DMS153 (cell line): ENCODE measurements around the gene ESF1.

Experiments
- DNase-seq: peaks from one replicate; lab custom pipeline; 2025; lab: John Stamatoyannopoulos, UW

Gene ESF1, protein sequence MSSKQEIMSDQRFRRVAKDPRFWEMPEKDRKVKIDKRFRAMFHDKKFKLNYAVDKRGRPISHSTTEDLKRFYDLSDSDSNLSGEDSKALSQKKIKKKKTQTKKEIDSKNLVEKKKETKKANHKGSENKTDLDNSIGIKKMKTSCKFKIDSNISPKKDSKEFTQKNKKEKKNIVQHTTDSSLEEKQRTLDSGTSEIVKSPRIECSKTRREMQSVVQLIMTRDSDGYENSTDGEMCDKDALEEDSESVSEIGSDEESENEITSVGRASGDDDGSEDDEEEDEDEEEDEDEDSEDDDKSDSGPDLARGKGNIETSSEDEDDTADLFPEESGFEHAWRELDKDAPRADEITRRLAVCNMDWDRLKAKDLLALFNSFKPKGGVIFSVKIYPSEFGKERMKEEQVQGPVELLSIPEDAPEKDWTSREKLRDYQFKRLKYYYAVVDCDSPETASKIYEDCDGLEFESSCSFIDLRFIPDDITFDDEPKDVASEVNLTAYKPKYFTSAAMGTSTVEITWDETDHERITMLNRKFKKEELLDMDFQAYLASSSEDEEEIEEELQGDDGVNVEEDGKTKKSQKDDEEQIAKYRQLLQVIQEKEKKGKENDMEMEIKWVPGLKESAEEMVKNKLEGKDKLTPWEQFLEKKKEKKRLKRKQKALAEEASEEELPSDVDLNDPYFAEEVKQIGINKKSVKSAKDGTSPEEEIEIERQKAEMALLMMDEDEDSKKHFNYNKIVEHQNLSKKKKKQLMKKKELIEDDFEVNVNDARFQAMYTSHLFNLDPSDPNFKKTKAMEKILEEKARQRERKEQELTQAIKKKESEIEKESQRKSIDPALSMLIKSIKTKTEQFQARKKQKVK

DNA sequence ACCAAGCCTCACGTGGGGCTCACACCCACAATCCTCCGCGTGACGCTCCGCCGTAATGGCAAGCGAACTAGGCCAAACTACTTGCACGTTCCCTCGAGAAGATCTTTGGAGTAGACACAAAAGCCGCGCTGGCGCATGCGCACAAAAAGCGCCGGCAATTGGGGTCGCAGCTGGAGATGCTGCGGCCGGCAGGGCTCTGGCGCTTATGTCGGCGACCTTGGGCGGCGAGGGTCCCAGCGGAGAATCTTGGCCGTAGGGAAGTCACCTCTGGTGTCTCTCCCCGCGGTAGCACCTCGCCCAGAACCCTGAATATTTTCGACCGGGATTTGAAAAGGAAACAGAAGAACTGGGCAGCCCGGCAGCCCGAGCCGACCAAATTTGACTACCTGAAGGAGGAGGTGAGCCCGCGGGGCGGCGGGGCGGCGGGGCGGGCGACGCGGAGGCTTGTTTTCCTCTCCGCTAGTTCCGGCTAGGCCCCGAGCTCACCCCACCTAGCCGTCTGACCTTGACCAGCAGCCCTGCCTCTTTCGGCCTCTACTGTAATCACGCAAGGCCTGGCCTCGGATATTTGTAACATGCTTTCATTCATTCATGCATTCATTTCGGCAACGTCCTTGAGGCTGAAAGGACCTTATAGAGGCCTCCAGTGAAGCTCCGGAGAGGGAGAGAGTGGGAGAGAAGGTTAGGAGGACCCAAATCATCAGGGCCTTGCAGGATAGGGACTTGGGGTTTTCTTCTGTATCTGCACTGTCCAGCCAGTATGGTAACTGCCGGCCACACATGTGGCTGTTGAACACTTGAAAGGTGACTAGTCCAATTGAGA lies at the start of gene ESF1, which contains the start of gene NDUFAF5:
Gene ESF1 (minus strand): TSS at position 27 of the 823 bp plus-strand sequence. CDS start 1,779 bp downstream, outside the sequence.
Gene NDUFAF5 (plus strand): TSS at position 136 of the 823 bp plus-strand sequence. CDS start 41 bp downstream, at position 177.
- DNase-seq = peak; percentile 88

DNA sequence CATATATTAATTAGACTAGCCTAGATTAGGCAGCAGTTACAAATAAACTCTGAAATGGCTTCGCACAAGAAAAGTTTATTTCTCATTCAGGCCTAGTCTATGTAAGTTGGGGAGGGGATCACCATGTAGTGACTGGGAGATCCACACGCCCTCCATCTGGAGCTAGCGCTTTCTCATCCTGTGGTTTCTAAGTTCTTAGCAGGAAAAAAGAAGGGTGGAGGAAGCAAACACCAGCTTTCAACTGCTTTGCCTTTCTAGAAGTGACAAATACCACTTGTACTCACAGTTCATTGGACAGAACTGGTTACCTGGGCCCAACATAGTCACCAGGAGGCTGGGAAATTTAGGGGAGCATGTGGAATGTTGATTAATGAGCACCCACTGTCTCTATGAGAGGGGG lies 46.8 kb upstream of the ESF1 start:
- DNase-seq = no peak

DNA sequence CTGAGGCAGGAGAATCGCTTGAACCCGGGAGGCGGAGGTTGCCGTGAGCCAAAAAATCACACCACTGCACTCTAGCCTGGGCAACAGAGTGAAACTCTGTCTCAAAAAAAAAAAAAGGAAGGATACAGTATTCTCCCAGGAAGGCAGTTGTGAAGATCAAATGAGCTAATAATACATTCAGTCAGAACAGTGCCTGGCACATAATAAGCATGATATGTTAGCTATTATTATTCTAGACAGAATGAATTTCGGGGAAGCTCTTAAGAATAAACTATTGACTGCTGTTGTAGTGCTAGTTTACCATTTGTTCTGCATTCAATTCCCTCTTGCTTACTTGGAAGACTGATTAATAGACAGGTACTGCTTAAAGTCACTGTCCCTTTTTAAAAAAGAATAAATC lies 40.7 kb upstream of the ESF1 start:
- no peak for DNase-seq

DNA sequence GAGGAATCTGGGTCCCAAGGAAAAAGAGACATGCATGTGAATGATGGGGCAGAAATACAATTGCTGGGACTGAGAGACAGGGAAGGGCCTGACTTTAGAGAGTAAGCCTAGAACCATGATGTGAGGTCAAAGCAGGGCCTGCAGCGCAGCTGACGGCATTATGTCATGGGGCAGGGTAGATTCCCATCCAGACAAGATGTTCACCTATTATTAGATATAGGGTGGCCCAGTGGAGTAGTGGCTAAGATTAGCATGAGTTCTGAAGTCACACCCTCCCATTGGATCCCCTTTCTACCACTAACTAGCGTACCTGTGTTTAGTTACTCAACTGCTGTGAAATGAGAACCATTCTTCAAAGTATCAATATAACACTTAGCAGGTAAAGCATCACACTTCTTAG lies 39.7 kb upstream of the ESF1 start:
- DNase-seq = no peak

DNA sequence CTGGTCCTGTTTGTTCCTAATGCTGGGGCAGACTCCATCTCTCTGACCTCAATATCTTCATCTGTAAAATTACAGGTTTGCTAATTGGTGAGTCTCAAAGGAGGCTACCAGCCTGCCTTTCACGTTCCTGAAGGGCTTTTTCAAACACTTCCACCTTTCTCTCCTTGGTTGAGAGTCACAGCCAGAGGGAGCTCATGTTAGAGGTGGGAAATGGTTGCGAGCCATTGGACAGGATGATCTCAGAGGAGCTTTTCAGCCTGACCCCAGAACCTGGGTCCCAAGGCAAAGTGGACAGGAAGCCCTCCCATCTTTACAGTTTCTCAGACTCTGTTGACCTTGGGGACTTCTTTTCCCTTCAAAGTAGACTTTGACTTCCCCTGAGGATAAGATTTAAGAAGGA lies 37.7 kb upstream of the ESF1 start:
- no peak for DNase-seq

DNA sequence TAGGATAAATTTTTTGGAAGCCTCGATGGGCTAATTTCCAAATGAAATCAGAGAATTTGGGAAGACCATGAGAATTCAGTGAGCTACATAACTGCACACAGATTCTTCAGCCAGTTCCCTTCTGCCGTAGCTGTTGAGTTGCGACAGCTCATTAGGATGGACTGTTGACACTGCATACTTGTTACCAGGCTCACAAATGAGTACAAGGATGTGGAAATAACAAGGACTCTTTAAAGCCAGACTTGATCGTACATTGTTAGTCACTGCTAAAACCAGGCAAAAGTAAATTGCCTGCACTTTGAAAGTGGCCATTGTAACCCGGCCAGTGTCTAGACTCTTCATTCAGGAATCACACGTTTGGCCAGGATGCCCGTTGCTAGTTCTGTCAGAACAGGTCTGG lies 37.2 kb upstream of the ESF1 start:
- DNase-seq = no peak

DNA sequence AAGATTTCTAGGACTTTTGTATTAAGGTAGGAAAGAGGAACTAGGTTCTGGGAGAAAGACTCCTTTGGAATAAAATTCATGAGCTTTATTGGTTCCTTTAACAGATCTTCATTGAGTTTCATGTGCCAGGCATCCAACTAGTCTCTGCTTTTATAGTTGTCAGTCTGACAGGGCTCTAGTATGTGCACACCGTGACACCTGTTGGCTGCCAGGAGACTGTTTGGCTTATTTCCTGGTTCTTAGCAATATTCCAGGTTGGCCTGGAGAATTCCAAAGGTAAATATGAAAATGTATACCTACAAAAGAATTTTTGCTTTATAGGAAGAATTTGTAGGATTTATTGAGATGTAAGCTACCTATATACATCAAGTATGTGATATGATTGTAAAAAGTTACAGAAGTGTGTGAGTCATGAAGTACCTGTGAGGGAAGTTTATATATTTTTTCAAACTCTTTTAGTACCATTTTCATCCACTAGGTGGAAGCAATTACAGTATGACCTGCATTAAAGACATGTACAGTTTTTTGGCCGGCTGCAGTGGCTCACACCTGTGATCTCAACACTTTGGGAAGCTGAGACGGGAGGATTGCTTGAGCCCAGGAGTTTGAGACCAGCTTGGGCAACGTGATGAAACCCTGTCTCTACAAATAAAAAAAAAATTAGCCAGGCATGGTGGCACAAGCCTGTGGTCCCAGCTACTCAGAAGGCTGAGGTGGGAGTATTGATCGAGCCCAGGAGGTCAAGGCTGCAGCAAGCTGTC lies 35.3 kb upstream of the ESF1 start:
- peak; percentile 52 for DNase-seq

DNA sequence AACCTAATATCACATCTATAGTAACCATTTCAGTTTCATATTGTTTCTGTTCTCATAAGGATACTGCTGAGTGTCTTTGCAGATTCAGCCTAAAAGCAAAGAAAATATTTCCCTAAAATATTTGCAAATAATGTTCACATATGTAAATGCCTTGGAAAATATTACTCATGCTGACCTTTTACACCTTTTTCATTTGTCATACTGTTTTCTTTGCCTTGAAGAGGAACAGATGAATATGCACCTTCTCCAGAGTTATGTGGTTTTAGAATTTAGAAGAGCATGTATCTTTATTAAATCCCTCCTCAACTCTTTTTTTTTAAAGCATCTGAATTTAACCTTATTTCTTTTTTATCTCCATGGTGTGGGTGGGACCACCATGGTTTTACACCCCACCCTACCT lies 32.6 kb upstream of the ESF1 start:
- no peak for DNase-seq

DNA sequence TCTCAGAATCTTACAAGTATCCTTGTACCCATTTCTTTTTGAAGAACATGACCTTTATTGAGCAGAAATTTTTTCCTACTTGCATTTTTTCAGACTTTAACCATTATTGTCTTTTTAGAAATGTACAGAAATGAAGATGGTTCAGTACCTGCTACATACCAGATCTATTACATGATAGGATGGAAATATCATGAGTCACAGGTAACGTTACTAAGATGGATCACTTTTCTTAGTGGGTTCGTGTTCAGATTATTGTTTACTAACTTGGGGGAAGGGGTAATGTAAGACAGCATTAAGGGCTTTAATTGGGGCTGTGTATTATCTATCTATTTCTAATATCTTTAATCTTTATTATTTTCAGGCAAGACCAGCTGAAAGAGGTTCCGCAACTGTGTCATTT lies 32.0 kb upstream of the ESF1 start:
- no peak for DNase-seq

DNA sequence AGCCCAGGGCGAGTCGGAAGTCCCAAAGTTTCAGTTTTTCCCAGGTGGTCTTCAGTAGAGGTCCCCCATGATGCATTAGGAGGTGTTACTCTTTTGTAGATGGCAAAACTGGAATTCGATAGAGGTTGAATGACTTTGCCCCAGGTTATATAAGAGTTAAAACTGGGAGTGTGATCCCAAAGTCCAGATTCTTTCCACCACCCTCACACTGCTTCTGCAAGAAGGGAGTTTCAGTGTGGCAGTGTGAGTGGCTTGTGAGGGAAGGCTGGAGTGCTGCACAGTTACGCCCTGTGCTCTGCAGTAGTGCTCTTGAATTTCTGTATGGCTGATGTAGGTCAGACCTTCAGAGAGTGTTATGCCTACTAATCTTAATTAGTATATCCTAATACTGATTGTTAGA lies 30.0 kb upstream of the ESF1 start:
- DNase-seq = no peak

DNA sequence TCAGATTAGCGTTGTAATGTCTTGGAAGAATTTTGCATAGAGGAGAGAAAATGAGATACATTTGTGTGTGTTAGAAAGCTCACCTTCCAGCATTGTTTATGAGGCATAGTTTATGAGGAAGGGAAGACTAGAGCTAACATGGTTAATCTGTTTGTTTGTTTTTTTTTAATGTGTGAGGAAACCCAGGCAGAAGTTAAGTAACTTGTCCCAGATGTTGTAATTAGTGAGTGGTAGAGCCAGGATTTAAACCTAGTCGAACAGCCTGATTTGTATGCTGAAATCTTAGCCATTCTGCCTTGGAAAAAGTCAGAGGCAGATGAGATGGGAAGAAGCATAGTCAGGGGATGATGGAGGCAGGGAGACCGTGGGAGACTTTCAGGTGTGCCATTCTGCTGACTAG lies 29.2 kb upstream of the ESF1 start:
- no peak for DNase-seq

DNA sequence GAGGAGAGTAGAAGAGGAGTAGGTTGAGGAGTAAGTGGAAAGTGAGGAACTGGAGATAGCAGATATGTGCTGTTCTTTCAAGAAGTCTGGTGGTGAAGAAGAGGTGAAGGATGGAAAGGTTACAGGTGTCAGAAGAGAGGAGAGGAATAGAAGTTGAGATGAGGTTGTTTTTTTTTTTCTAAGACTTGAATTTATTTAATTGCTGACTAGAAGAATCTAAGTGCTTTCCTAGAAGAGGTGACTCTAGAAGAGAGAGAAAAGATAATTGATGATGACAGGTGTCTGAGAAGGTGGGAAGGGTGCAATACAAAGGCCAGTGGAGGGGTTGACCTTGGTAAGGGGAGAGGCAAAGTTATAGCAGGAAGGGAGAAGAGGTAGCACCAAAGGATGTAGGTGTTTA lies 25.7 kb upstream of the ESF1 start:
- no peak for DNase-seq

DNA sequence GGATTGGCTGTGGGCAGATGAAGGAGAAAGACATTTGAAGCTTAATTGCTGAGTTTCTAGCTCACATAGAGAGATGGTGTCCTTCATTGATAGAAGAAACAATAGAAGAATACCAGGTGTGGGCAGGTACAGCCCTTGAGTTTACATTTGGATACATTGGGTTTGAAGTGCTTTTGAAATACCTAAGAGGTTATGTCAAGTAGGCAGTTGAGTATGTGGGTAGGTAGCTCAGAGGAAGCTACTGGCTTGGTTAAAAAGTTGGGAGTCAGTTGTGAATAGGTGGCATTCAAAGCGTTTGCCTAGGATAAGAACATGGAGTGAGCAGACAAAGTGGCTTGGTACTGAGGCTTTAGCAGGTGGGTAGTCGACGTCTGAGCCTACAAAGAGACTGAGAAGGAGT lies 25.1 kb upstream of the ESF1 start:
- DNase-seq = no peak

DNA sequence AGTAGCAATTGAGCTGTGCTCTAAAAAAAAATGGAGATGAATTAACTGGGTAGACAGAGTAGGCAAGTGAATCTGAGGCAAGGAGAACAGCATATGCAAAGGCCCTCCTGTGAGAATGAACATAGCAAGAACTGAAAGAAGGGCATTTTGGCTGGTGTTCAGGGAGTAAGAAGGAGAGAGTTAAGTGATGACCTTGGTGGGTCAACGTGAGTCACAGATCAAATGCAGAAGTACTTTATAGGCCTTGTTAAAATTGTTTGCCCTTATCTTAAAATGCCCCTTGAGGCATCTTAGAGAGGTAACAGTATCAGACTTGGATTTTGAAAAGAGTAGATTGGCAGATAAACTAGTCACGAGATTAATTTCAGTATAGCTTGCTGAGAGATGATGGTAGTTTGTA lies 24.7 kb upstream of the ESF1 start:
- DNase-seq = no peak

DNA sequence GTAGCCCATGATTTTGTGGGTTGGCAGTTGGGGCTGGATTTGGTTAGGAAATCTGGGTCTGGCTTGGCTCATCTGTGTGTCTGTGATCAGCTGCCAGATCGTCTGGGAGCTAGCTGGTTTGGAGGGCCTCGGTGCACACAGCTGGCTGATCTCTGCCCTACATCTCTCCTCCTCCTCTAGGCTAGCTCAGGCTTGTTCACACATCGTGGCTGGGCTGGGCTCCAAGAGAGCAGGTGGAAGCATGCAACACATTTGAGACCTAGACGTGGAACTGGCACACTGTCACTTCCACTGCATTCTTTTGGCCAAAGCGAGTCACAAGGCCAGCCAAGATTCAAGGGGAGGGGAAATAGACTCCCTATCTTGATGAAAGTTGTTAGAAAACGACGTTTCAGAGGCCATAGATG lies 16.0 kb upstream of the ESF1 start:
- peak; percentile 92 for DNase-seq

DNA sequence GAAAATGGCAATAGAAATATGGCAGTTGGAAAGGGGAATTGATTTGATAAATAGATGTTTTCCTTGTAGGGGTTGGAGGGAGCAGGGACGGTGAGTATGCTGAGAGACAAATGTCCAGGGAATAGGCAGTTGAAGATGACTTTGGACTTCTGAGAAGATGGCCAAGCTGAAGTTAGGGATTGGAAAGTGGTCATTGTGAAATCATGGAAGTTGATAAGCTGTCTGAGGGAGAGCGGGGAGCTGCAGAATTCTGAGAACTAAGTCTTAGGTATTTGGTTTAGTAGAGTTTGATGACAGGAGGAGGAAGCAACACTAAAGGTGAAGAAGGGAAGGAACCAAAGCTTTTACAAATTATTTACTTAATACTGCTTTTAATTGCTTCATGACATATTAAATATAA lies 15.3 kb upstream of the ESF1 start:
- no peak for DNase-seq

DNA sequence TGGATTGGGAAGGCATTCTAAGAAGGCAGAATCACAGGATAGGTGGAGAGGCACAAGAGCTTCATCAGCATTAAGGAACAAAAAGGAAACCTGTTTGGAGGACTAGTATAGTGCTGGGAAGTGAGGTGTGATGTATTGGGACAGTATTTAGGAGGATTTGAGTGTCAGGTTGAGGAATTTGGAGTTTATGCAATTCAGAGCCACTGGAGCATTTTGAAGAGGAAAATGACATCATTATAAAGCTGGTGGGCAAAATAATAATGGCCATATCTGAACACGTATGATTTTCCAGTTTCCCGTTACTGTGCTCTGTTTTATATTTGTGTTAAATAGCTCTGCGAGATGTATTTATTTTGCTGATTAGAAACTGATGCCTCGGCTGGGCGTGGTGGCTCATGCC lies 14.3 kb upstream of the ESF1 start:
- DNase-seq = no peak

DNA sequence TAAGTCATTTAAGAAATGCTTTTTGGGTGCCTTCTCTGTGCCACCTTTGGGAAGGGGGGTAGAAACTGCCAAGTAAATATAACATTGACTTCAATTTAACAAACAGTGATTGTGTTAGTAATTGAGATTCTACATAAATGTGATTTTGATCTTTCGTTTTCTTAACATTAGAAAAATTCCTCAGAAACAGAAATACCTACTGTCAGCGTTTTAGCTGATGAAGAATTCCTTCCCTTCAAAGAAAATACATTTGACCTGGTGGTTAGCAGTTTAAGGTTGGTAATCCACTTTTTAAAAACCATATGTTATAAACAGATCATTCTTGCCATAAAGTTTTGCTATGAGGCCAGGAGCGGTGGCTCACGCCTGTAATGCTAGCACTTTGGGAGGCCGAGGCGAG lies 9.9 kb upstream of the ESF1 start:
- no peak for DNase-seq

DNA sequence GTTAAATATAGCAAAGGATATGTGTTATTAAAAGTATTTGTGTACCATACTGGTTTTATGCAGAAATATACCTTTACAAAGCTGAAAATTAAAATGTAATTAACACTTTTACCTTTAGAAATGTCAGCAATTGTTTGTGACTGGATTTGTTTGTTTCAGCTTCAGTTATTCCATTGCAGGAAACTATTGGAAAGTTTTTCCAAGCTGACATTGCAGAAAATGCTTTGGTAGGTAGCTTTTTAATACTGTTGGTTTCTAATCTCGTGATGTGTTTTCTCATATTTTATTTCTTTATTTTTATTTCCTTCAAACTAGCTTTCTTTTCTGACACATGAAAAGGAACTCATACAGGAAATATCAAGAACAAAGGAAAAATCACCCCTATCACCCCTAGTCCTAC lies 8.3 kb upstream of the ESF1 start:
- DNase-seq = no peak

DNA sequence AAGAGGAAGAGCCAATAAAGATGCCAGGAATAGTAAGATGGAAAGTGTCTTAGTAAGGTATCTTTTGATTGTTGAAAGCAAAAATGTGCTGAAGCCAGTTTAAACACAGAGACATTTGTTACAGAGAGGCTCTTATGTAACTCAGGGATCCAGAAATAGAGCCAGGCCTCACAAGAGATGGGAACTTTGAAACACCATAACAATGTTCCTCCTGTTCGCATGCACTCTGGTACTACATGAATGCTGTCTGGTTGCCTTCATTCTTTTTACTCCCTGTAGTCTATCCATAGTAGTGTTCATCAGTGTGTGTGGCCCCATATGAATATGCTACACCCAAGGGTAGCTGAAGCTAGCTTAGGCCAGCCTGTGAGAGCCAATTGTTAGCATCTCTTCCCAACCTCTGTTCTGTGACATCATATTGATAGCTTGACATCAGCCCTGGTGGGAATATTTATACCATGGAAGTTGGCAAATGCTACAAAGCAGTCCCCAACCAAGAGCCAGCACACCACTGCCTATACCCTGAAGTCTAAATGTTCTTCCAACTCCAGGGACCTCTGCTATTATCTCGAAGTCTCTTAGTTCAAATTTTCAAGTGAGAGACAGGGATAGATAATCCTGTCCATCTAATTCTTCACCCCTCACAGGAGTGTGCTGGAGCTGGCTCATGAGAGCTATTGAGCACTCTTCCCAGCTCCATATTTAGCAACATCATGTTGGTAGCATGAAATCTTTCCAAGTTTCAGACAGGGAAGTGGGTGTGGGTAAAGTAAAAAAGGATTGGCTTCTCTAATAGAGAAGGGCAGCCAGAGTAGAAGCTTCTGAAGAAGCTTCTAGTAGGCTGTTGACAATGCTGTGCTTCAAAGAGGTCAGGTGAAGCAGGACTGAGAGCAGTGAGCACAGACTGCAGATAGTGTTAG lies 7.1 kb upstream of the ESF1 start:
- DNase-seq = no peak

DNA sequence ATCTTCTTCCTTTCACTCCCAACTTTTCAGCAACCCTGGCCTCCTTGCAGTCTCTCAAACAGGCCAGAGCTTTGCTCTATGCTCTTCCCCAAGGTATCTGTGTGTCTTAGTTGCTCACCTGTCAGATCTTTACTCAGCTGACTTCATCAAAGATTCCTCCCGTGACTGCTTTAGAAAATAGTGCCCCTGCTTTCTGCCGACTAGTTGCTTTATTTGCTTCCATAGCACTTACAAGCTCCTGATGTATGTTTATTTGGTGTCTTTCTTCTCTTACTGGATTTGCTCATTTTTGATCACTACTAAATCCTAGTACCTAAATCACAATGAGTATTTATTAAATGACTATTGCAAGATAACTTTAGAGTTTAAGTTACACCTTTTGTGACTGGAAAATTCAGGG lies 6.0 kb upstream of the ESF1 start:
- DNase-seq = no peak
